Renal cortex interstitium (tissue), 11 donors: ENCODE results near the gene MPST. TPM values are rescaled to one million over a fixed set of nuclear protein-coding genes. Genes with fewer than 3 reads are reported as not detected.
"Not testable (repeated sequence)": the region's sequence is repeated elsewhere in the genome, so short reads cannot be mapped to it uniquely, and the experiment has no call there.

Experiments
- DNase-seq, 11 donors: peaks; one replicate each; pipeline ENCODE4 v3.0.0-alpha.2; 2013; ENCODE audit warnings: low read depth in 9 of 11, low spot score in 4 of 11; ENCODE audit errors: extremely low read depth in 1 of 11
- polyA plus RNA-seq, 3 donors: library from polyadenylated mRNA; unstranded; fragments of 120-200 nt; gene quantifications; one replicate each; pipeline ENCODE4 v1.2.1, GENCODE V29; 2013; ENCODE audit not compliant: insufficient read length in 3 of 3

Gene MPST
- polyA plus RNA-seq, 3 donors = 42.0 to 71.3 (median 66.7) TPM

GRCh38 chr22:37063431-37064420 is 44.2 kb downstream of the MPST start:
- DNase-seq = no peak

- DNase-seq = no peak
Observed at GRCh38 chr22:37064553-37064952, 45.0 kb downstream of the MPST start.

- DNase-seq = no peak
Observed at GRCh38 chr22:37065180-37065579, 45.6 kb downstream of the MPST start.

- DNase-seq = no peak
Observed at GRCh38 chr22:37065961-37066360, 46.4 kb downstream of the MPST start.

GRCh38 chr22:37067428-37067827 is 47.9 kb downstream of the MPST start:
- no peak for DNase-seq

GRCh38 chr22:37068859-37069258 is 49.3 kb downstream of the MPST start:
- peak in 1 of 11 donors; percentile 16 for DNase-seq

- DNase-seq = no peak
Observed at GRCh38 chr22:37069319-37069718, 49.8 kb downstream of the MPST start.

- DNase-seq = no peak
Observed at GRCh38 chr22:37069719-37070118, 50.2 kb downstream of the MPST start.

GRCh38 chr22:37070334-37070733 is 50.8 kb downstream of the MPST start:
- DNase-seq = no peak

GRCh38 chr22:37070744-37071143 is 51.2 kb downstream of the MPST start:
- no peak for DNase-seq

- not testable (repeated sequence) for DNase-seq
Observed at GRCh38 chr22:37071850-37072592, 52.5 kb downstream of the MPST start.

GRCh38 chr22:37072673-37073072 is 53.1 kb downstream of the MPST start:
- no peak for DNase-seq

- no peak for DNase-seq
Observed at GRCh38 chr22:37074537-37074936, 55.0 kb downstream of the MPST start.

GRCh38 chr22:37075046-37075445 is 55.5 kb downstream of the MPST start:
- no peak for DNase-seq

GRCh38 chr22:37075822-37076433 is 56.4 kb downstream of the MPST start:
- no peak for DNase-seq

- peak in 5 of 11 donors; percentile 10 to 51 (median 44) for DNase-seq
Observed at GRCh38 chr22:37077802-37078448, 58.4 kb downstream of the MPST start.

- no peak for DNase-seq
Observed at GRCh38 chr22:37079158-37079557, 59.6 kb downstream of the MPST start.
